GM19395 (cell line): ENCODE measurements around the gene NPBWR2.
"Not testable (repeated sequence)": the region's sequence is repeated elsewhere in the genome, so short reads cannot be mapped to it uniquely, and the experiment has no call there.

ENCODE experiments used
- ATAC-seq: cut with Tn5 transposase; IDR thresholded peaks from one replicate; pipeline ENCODE4 v1.9.1; 2021; ENCODE audit warnings: mild to moderate bottlenecking, moderate library complexity; ENCODE audit not compliant: unreplicated experiment

NPBWR2 gene

GRCh38 chr20:64119681-64120341 is 12.4 kb upstream of the NPBWR2 start:
- ATAC-seq: no peak

- no peak for ATAC-seq
Measured at GRCh38 chr20:64119301-64119680, 11.9 kb upstream of the NPBWR2 start.

- ATAC-seq: not testable (repeated sequence)
Measured at GRCh38 chr20:64117432-64117777, 10.0 kb upstream of the NPBWR2 start.

- no peak for ATAC-seq
Measured at GRCh38 chr20:64116541-64117431, 9.4 kb upstream of the NPBWR2 start.

GRCh38 chr20:64116016-64116415 is 8.7 kb upstream of the NPBWR2 start:
- ATAC-seq: no peak

GRCh38 chr20:64115171-64115911 is 8.0 kb upstream of the NPBWR2 start:
- ATAC-seq: no peak

- no peak for ATAC-seq
Measured at GRCh38 chr20:64114356-64114971, 7.1 kb upstream of the NPBWR2 start.

- no peak for ATAC-seq
Measured at GRCh38 chr20:64113796-64114355, 6.5 kb upstream of the NPBWR2 start.

GRCh38 chr20:64113444-64113775 is 6.0 kb upstream of the NPBWR2 start:
- no peak for ATAC-seq

- ATAC-seq: no peak
Measured at GRCh38 chr20:64112691-64113443, 5.5 kb upstream of the NPBWR2 start.

- ATAC-seq: no peak
Measured at GRCh38 chr20:64111841-64112641, 4.7 kb upstream of the NPBWR2 start.

GRCh38 chr20:64110411-64111068 is 3.2 kb upstream of the NPBWR2 start:
- ATAC-seq: no peak

- ATAC-seq: no peak
Measured at GRCh38 chr20:64109831-64110391, 2.5 kb upstream of the NPBWR2 start.

GRCh38 chr20:64108731-64109681 is 1.6 kb upstream of the NPBWR2 start:
- ATAC-seq: no peak

- no peak for ATAC-seq
Measured at GRCh38 chr20:64107736-64108457, 532 bp upstream of the NPBWR2 start.

GRCh38 chr20:64106435-64106961 is 867 bp downstream of the NPBWR2 start:
- no peak for ATAC-seq
